Posterior cingulate gyrus (tissue), 11 donors: ENCODE measurements around the gene TTC32.
"Not testable (repeated sequence)": the region's sequence is repeated elsewhere in the genome, so short reads cannot be mapped to it uniquely, and the experiment has no call there.

Experiments
- DNase-seq, 10 donors: peaks; one replicate each; pipeline versions ENCODE4 v3.0.0 to v3.0.0-alpha.2; 2020 to 2021; ENCODE audit warnings: mixed read lengths in 3 of 10
- intact Hi-C: fragments of 100-400 bp; cut with DNase I; formaldehyde crosslinking; loops from one replicate; pipeline ENCODE4 v1.15.1; 2023

Gene TTC32

GRCh38 chr2:19900931-19901441 lies 797 bp downstream of the TTC32 start:
- intact Hi-C loops, result loop anchor here (5.0 kb wide), 3 partner anchors 86 to 1339 kb away; partner anchors contain the start of genes LAPTM4A and RDH14
- peak in 1 of 10 donors; percentile 15 for DNase-seq

- intact Hi-C loops, result loop anchor here (5.0 kb wide), 3 partner anchors 87 to 1338 kb away; partner anchors contain the start of genes LAPTM4A and RDH14
- no peak for DNase-seq
Measured at GRCh38 chr2:19899985-19900930, 1.5 kb downstream of the TTC32 start.

- DNase-seq, result no peak
- intact Hi-C loops, result no loop called here
Measured at GRCh38 chr2:19898592-19899329, 3.0 kb downstream of the TTC32 start.

- no peak for DNase-seq
- intact Hi-C loops, result no loop called here
Measured at GRCh38 chr2:19897623-19898245, 4.0 kb downstream of the TTC32 start.

- DNase-seq, result no peak
- intact Hi-C loops, result no loop called here
Measured at GRCh38 chr2:19895535-19895934, 6.2 kb downstream of the TTC32 start.

DNA sequence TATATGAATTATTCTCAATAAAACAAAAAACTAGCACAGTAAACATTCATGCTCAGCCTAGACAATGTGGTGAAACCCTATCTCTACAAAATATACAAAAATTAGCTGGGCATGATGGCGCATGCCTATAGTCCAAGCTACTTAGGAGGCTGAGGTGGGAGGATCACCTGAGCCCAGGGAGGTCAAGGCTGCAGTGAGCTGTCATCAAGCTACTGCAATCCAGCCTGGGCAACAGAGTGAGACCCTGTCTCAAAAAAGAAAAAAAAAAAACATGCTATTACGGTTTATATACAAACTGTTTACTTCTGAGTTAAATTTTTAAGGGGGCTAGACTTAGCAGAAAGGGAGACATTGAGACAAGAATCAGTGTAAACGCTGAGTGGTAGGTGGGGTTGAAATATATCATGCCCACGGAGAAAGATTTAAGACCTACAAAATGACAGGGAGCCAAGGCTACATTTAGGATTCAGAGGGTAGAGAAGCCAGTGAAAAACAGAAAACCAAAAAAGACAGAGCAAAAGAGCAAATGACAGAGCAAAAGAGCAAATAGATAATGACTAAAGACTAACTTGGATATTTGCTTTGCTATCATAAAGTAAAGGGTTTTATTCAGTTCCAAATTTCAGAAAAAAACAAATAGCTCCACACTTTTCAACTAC lies 7.5 kb downstream of the TTC32 start:
- intact Hi-C loops, result no loop called here
- DNase-seq, result no peak

DNA sequence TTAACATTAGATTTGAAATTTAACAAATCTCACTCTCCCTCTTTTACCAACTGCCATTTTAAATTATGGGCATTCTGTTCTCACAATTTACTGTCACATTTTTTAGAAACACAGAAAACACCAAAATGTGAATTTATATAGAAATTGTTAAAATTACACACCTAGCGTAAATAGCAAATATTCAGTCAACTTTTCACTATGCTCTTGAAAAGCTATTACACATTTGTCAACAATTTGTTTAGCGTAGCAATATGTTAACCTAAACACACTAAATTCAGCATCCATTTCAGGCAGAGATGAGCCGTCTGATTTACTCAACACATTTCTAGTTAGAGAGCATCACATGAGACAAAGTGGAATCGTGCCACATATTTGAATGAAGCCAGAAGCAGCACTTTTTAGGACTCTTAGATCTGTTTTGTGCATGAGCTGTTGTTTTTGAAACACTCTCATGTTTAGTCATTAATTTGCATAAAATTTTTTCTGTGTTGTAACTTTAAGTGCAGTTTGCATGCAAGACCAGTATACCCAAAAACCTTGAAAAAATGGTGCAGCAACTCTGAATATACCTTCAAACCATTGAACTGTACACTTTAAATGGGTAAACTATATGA lies 8.2 kb downstream of the TTC32 start:
- intact Hi-C loops, result no loop called here
- no peak for DNase-seq

DNA sequence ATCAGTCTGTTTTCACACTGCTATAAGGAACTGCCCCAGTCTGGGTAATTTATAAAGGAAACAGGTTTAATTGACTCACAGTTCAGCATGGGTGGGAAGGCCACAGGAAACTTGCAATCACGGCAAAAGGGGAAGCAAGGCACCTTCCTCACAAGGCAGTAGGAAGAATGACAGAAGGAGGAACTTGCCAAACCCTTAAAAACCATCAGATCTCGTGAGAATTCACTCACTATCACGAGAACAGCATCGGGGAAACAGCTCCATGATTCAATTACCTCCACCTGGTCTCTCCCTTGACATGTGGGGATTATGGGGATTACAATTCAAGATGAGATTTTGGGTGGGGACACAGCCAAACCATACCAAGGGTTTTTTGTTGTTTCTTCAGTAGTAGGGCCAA lies 9.8 kb downstream of the TTC32 start:
- DNase-seq, intact Hi-C loops: not testable (repeated sequence)

- no peak for DNase-seq
- intact Hi-C loops, result no loop called here
Measured at GRCh38 chr2:19890104-19890503, 11.7 kb downstream of the TTC32 start.

GRCh38 chr2:19888831-19889230 lies 13.0 kb downstream of the TTC32 start:
- intact Hi-C loops, result no loop called here
- DNase-seq, result no peak

GRCh38 chr2:19887510-19887909 lies 14.3 kb downstream of the TTC32 start:
- intact Hi-C loops, result no loop called here
- DNase-seq, result no peak

DNA sequence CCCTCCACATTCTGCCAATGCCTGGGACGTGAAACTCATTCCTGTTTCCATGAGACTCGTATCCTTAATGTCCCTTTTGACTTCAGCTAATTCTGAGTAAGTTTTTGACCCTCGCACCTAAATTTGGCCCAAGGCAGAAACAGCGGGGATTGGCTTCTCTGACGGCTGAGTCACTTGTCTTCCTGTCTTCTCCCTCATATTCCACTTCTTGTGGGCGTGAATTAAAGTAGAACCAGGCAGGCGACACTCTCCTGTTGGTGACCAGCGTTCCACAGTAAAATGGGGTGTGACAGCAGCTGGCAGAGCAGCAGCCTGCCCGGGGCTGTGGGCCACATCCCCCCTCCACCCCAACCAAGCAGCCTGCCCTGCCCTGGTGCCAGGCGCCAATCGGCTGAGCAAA lies 15.5 kb downstream of the TTC32 start:
- no peak for DNase-seq
- intact Hi-C loops, result no loop called here

GRCh38 chr2:19885791-19886190 lies 16.0 kb downstream of the TTC32 start:
- DNase-seq, result no peak
- intact Hi-C loops, result no loop called here

DNA sequence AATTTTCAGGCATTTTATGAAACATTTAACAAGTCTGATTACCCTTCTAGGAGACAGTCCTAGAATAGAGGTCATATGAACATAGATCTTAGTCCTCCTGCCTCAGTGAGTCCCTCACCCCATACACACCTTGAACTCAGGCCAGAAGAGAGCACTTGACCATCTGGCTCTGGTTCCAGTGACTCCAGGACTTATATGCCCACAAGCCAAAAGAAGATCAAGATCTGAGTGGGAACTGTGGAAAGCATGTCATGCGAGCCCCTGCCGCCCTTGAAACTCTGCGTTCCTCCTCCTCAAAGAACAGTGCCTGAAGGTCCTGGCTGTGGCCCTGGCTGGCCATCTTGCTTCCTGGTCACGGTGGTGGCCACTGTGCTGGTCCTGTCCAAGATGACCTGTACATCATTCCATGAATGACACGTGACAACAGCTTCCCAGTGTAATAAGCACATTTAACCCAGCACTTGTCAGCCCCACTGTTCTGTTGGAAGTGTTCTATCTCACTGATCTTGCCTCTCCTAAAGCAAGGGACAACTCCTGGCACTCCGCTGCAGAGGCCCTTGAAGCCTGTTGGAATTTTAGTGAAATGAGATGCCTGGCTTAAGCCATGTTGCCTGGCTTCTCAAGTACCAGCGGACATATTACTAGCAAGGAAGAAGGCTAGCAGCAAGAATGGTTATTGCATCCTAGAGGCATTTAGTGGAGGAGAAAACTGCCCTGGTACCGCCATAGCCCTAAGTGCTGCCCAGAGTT lies 17.6 kb downstream of the TTC32 start:
- intact Hi-C loops, result no loop called here

GRCh38 chr2:19883486-19883885 lies 18.3 kb downstream of the TTC32 start:
- intact Hi-C loops, result no loop called here

More for the DNA sequence above, 17.6 kb downstream of the TTC32 start:
- DNase-seq, result no peak

DNA sequence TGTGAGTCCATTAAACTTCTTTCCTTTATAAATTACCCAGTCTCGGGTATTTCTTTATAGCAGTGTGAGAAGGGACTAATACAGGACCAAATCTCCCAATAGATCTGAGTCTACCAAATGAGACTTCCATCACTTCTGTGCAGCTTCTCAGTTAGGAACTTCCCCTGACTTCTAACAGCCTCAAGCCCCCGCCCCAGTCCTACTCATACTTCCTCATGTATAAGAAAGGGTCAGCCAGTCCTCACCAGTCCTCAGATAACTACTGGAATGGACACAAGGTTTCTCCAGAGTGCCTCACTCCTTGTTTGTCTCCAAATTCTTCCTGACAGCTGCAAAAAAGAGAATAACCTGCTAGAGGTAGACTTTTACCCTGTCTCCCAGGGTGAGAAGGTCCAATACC lies 19.5 kb downstream of the TTC32 start:
- DNase-seq, result no peak
- intact Hi-C loops, result no loop called here

More at GRCh38 chr2:19883486-19883885, 18.3 kb downstream of the TTC32 start:
- no peak for DNase-seq

- intact Hi-C loops, result no loop called here
- DNase-seq, result no peak
Measured at GRCh38 chr2:19881908-19882265, 19.9 kb downstream of the TTC32 start.

GRCh38 chr2:19881221-19881907 lies 20.4 kb downstream of the TTC32 start:
- intact Hi-C loops, result no loop called here

DNA sequence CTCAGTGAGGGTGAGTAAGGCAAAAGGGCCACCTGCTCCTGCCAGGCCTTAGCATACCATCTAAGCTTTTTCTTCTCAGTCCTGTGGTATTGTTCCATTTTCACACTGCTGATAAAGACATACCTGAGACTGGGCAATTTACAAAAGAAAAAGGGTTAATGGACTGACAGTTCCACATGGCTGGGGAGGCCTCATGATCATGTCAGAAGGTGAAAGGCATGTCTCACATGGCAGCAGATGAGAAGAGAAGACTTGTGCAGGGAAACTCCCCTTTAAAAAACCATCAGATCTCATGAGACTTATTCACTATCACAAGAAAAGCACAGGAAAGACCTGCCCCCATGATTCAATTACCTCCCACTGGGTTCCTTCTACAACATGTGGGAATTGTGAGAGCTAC lies 21.6 kb downstream of the TTC32 start:
- DNase-seq, intact Hi-C loops: not testable (repeated sequence)

More at GRCh38 chr2:19881221-19881907, 20.4 kb downstream of the TTC32 start:
- DNase-seq, result no peak
